Left renal cortex interstitium (tissue), 4 donors: ENCODE measurements around the gene C14orf119. TPM values are rescaled to one million over a fixed set of nuclear protein-coding genes. Genes with fewer than 3 reads are reported as not detected.
A peak's percentile ranks its signal among the peaks of the same experiment; 100 is the strongest.
"Not testable (repeated sequence)": the region's sequence is repeated elsewhere in the genome, so short reads cannot be mapped to it uniquely, and the experiment has no call there.

Experiments used
- DNase-seq, 4 donors: peaks; one replicate each; pipeline ENCODE4 v3.0.0-alpha.2; 2013; ENCODE audit warnings: low read depth in 4 of 4, low spot score in 2 of 4, missing footprints in 1 of 4
- polyA plus RNA-seq, 4 donors: library from polyadenylated mRNA; unstranded; fragments of 120-200 nt; gene quantifications; one replicate each; pipeline ENCODE4 v1.2.1, GENCODE V29; 2013; ENCODE audit not compliant: insufficient read length in 4 of 4

C14orf119 gene
- polyA plus RNA-seq, 4 donors, result 67.4 to 95.9 (median 73.9) TPM

GRCh38 chr14:23105348-23105824 is 10.1 kb downstream of the C14orf119 start:
- DNase-seq, result no peak

GRCh38 chr14:23106747-23107045 is 11.4 kb downstream of the C14orf119 start:
- no peak for DNase-seq

DNA sequence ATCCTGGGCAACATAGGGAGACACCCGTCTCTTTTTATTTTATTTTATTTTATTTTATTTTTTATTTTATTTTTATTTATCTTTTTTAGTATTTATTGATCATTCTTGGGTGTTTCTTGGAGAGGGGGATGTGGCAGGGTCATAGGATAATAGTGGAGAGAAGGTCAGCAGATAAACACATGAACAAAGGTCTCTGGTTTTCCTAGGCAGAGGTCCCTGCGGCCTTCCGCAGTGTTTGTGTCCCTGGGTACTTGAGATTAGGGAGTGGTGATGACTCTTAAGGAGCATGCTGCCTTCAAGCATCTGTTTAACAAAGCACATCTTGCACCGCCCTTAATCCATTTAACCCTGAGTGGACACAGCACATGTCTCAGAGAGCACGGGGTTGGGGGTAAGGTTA is 12.3 kb downstream of the C14orf119 start:
- not testable (repeated sequence) for DNase-seq

- not testable (repeated sequence) for DNase-seq
These were observed 12.9 kb downstream of the C14orf119 start for GRCh38 chr14:23108169-23108568.

- no peak for DNase-seq
These were observed 14.5 kb downstream of the C14orf119 start for GRCh38 chr14:23109769-23110168.

DNA sequence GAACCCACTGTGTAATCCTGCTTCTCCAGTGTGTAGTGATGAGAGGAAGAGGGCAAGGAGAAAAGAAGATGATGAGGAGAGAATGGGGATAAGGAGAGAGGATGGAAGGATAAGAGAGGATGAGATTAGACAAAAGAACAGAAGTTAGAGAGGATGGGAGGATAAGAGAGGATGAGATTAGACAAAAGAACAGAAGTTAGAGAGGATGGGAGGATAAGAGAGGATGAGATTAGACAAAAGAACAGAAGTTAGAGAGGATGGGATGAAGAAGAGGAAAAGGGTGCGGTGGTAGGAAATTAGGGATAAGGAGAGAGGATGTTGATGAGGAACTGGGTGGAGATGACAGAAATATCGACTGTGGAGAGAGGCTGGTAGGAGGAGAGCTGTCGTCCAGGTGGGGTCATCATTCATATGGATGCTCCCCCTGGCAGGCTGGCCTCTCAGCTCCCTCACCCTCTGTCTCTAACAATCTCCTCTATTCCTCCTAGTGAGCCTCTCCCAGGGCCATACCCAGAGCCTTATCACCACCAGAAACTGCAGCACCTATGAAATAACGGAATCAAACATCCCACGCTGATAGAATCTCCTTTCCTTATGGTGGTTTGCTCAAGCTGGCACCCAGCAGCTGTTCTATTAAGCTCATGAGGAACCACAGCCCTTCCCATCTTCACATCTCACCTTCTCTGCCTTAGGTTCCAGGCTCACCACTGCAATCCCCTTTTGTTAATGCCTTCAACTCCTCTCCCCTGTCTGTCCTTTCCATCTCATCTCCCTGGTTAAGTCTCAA is 15.5 kb downstream of the C14orf119 start:
- DNase-seq, result no peak

- no peak for DNase-seq
These were observed 17.3 kb downstream of the C14orf119 start for GRCh38 chr14:23112359-23113178.

DNA sequence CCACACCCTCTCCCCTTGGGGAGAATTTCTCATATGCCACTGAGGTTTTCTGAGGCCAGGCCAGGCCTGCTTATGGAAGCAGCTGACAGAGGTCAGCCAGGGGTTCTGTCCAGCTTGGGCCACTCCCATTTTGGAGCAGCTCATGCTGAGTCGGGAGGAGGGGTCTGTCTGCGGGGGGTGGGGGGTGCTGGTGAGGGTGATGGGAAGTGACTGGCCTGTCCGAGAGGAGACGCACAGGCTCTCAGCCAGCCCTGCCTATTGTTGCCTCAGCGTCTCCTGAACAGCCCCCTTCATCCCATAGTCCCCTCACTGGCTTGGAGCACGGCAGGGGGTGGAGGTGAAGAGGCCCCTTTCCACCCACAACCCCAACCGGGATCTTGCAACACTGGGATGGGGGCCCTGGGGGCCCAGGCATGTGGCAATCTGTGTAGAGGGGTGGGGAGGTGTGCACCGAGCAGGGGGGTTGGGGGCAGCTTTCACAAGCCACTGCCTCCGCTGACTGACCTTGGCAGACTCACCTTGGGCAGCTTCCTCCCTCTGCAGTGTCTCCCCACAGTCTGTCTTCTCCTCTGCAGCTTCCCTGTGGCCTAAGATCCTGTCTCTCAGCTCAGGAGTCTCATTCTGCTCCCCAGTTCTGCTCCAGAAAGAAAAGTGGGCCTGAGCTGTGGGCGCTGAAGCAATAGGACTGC is 18.3 kb downstream of the C14orf119 start:
- DNase-seq, result no peak

GRCh38 chr14:23114120-23114458 is 18.8 kb downstream of the C14orf119 start:
- DNase-seq, result no peak

DNA sequence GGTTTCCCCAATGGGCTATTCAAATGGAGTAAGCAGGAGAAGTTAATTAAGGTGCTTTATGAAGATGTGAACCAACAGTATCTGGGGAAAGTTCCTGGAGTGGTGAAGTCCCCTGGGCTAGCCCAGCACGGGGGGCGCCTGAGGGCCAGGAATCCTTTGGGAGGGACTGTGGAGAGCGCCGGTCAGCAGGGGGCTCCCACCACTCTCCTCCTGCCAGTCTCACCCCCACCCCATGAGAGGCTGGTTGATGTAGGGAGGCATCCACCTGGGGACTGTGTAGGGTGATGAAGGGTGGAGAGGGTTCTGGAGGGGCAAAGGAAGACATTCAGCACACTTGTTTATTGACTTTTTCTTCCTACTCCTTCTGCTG is 19.3 kb downstream of the C14orf119 start:
- no peak for DNase-seq

DNA sequence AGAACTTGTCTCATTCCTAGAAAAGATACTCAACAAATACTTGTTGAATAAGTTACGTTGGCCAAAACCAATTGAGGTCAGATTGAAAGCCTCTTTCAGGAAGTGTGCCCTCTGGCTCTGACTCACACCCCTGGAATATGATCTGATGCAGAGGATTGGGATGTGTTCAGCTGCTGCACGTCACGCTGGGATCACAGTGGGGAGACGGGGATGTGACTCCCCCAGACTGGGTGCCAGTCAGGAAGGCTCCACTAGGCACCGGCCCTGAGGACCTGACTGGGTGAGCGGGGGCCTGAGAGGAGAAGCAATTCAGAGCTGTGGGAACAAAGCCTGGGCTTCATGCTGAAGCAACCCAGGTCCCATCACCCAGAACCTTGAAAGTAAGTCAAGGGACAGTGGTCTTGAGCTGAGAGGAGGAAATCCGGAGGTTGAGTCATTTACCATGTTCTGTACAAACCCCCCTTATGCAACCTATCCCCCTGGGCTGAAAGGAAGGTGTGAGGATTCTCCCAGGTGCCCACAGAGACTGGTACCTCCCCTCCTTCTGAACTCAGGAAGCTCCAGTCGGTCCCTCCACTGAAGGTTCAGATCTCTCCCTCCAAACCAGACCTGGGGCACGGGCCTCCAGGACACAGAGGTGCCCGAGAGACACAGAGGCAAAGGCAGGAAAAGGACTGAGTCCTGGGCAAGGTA is 19.9 kb downstream of the C14orf119 start:
- DNase-seq, result no peak

GRCh38 chr14:23115918-23116317 is 20.6 kb downstream of the C14orf119 start:
- DNase-seq, result no peak

- no peak for DNase-seq
These were observed 22.2 kb downstream of the C14orf119 start for GRCh38 chr14:23117371-23118020.

- DNase-seq, result no peak
These were observed 23.4 kb downstream of the C14orf119 start, which contains the start of gene CEBPE for GRCh38 chr14:23118506-23119362. Gene CEBPE, minus strand, starts transcription at chr14:23119255. Its CDS starts 164 bp downstream, at chr14:23119091.

GRCh38 chr14:23119363-23120327 is 24.3 kb downstream of the C14orf119 start:
- no peak for DNase-seq

DNA sequence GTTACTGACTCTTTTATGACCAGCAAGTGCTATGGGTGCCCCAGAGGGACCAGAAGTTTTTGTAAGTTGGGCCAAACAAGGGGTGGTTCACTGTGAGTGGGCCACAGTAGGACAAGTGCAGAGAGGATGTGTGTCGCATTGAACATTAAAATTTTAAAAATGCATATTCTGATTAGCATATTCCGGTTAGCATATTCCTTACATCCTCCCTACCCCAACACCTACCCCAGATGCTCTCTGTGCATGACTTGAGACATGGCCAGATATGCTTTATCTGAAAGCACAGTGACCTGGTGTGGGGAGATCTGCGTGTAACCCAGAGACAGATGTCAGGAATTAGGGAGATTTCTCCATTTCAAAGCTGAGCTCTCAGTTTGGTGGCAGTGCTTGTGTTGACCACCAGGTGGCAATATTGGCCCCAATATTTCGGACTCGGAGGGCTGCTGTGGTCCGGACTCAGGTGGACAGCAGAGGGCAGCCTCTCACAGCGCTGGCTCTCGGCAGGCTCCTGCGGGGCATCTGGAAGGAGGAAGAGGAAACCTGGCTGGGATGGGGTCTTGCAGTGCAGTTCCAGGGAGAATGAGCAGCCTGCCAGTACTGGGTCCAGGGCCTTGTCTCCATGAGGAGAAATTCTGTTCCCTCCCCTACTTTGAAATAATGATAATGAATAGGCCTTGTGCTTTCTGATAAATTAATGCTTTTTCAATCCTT is 25.4 kb downstream of the C14orf119 start:
- peak; percentile 66 to 88 (median 78) for DNase-seq

GRCh38 chr14:23121361-23121771 is 26.1 kb downstream of the C14orf119 start:
- DNase-seq, result peak; percentile 41 to 64 (median 58)
